Progenitor cell of endocrine pancreas (in vitro differentiated cells): ENCODE results near the gene TMTC1. TPM values are rescaled to one million over a fixed set of nuclear protein-coding genes. Genes with fewer than 3 reads are reported as not detected.

Experiments used
- DNase-seq: peaks from one replicate; pipeline ENCODE4 v3.0.0; 2021; ENCODE audit warnings: low spot score; ENCODE audit not compliant: unreplicated experiment
- H3K27ac Mint-ChIP-seq: 2 replicates; pipeline ENCODE4 v1.8.0; 2021; ENCODE audit warnings: mild to moderate bottlenecking, moderate library complexity, mixed read lengths
- H3K27me3 Mint-ChIP-seq: 2 replicates; pipeline ENCODE4 v1.8.0; 2021; ENCODE audit warnings: mixed read lengths
- H3K36me3 Mint-ChIP-seq: 2 replicates; pipeline ENCODE4 v1.8.0; 2022; ENCODE audit warnings: mixed read lengths; ENCODE audit not compliant: insufficient read depth
- H3K4me1 Mint-ChIP-seq: 2 replicates; pipeline ENCODE4 v1.8.0; 2021; ENCODE audit warnings: low read depth, mixed read lengths
- H3K4me3 Mint-ChIP-seq: 2 replicates; pipeline ENCODE4 v1.8.0; 2021; ENCODE audit warnings: low read depth, mild to moderate bottlenecking, moderate library complexity, mixed read lengths
- H3K9me3 Mint-ChIP-seq: 2 replicates; pipeline ENCODE4 v1.8.0; 2021; ENCODE audit warnings: low read depth, mixed read lengths
- CTCF ChIP-seq: fragments of 200-600 bp; sonication (generic); IDR thresholded peaks from one replicate; pipeline ENCODE4 v1.5.0; 2021; ENCODE audit warnings: antibody characterized with exemption, mild to moderate bottlenecking; ENCODE audit not compliant: unreplicated experiment
- total RNA-seq: library from RNA; stranded (reverse); gene quantifications from 2 replicates; pipeline ENCODE4 v1.2.1, GENCODE V29; 2021

Gene TMTC1
- total RNA-seq, 1 donor from 2014 or later: 19.2 TPM

- H3K4me1 Mint-ChIP-seq: peaks cover 24% of the 10 kb centered on the region
- no peak for DNase-seq
- H3K27ac Mint-ChIP-seq: no peak overlapping the region
- TF ChIP-seq CTCF: no peak
- peaks cover 9% of the 10 kb centered on the region for H3K9me3 Mint-ChIP-seq
- no peak overlapping the region for H3K4me3 Mint-ChIP-seq
- H3K36me3 Mint-ChIP-seq: peaks cover 1% of the 10 kb centered on the region
- H3K27me3 Mint-ChIP-seq: no peaks in the 10 kb centered on the region
These were observed 14.0 kb upstream of the TMTC1 start for GRCh38 chr12:29797565-29798355.

- Mint-ChIP-seq H3K4me1 (peaks cover 24% of the 10 kb centered on the region), H3K27me3 (no peaks in the 10 kb centered on the region), H3K4me3 (no peak overlapping the region), H3K9me3 (peaks cover 6% of the 10 kb centered on the region), H3K27ac (no peak overlapping the region), H3K36me3 (peaks cover 1% of the 10 kb centered on the region)
- TF ChIP-seq CTCF: no peak
- no peak for DNase-seq
These were observed 13.1 kb upstream of the TMTC1 start for GRCh38 chr12:29796823-29797263.

- Mint-ChIP-seq H3K27ac (no peak overlapping the region), H3K4me3 (no peak overlapping the region), H3K4me1 (peaks cover 24% of the 10 kb centered on the region), H3K9me3 (no peaks in the 10 kb centered on the region), H3K36me3 (no peaks in the 10 kb centered on the region), H3K27me3 (no peaks in the 10 kb centered on the region)
- DNase-seq: no peak
- TF ChIP-seq CTCF: no peak
These were observed 12.0 kb upstream of the TMTC1 start for GRCh38 chr12:29795715-29796114.

GRCh38 chr12:29794862-29795261, 11.1 kb upstream of the TMTC1 start:
- Mint-ChIP-seq H3K36me3 (no peaks in the 10 kb centered on the region), H3K4me3 (no peak overlapping the region), H3K9me3 (no peaks in the 10 kb centered on the region), H3K27me3 (no peaks in the 10 kb centered on the region), H3K4me1 (peaks cover 24% of the 10 kb centered on the region), H3K27ac (no peak overlapping the region)
- DNase-seq: no peak
- TF ChIP-seq CTCF: no peak

GRCh38 chr12:29792853-29793252, 9.1 kb upstream of the TMTC1 start:
- Mint-ChIP-seq H3K4me1 (peaks cover 22% of the 10 kb centered on the region), H3K4me3 (no peak overlapping the region), H3K27ac (no peak overlapping the region), H3K27me3 (no peaks in the 10 kb centered on the region), H3K36me3 (no peaks in the 10 kb centered on the region), H3K9me3 (no peaks in the 10 kb centered on the region)
- no peak for TF ChIP-seq CTCF
- no peak for DNase-seq
